HG03521 (cell line): ENCODE measurements around the gene MTERF1.

Source experiments
- ATAC-seq: cut with Tn5 transposase; IDR thresholded peaks from one replicate; pipeline ENCODE4 v1.9.1; 2021; ENCODE audit warnings: mild to moderate bottlenecking, moderate library complexity; ENCODE audit not compliant: unreplicated experiment

MTERF1 gene

GRCh38 chr7:91835826-91836368 is 44.6 kb downstream of the MTERF1 start:
- ATAC-seq: no peak

GRCh38 chr7:91835091-91835825 is 45.2 kb downstream of the MTERF1 start:
- ATAC-seq: no peak

- ATAC-seq: no peak
These were observed 47.9 kb downstream of the MTERF1 start for GRCh38 chr7:91832493-91833045.

GRCh38 chr7:91827169-91827568 is 53.3 kb downstream of the MTERF1 start:
- no peak for ATAC-seq

- no peak for ATAC-seq
These were observed 54.1 kb downstream of the MTERF1 start for GRCh38 chr7:91826377-91826776.

GRCh38 chr7:91824201-91824600 is 56.3 kb downstream of the MTERF1 start:
- no peak for ATAC-seq
